ENCODE data around the gene PDCD2L. TPM values are rescaled to one million over a fixed set of nuclear protein-coding genes. Genes with fewer than 3 reads are reported as not detected.
A peak's percentile ranks its signal among the peaks of the same experiment; 100 is the strongest.
"Not testable (repeated sequence)": the region's sequence is repeated elsewhere in the genome, so short reads cannot be mapped to it uniquely, and the experiment has no call there.

Gene PDCD2L
- total RNA-seq, 2 experiments from 2014 or later, result 24.8 to 34.1 TPM

DNA sequence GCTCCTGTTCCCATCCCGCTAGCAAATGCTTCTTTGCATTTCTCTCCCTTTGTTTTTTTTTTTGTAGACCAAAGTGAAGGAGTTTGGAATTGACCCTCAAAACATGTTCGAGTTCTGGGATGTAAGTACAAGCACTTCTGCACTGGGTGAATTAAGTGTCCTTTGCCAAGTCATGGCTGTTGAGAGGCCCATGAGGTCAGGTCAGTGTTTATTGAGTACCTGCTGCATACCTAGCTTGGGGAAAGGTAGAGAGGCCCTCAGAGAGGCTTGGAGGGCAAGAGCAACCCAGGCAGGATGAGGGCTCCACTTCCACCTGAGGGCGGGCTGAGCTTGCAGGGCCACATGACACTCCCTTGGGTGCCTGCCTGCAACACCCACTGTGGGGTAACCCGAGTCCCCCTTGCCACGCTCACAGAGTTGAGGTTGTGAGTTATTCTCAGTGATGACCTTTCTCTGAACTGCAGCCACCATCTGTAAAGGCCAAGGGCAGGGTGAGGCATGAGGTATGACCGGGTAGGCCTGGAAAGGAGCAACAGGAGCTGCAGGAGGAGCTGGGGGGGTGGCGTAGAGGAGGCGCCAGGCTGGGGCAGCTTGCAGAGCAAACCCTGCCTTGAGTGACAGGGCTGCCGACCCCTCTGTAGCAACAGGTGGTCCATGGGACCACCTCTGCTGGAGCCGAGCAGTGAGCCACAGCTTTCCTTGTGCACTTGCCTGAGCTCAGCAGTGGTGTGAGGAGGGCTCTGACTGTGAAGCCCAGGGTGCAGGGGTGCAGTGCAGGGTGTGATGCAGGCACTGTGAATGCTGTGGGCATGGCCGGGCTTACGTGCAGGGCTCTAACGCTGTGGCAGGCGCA is 22.6 kb upstream of the PDCD2L start:
- Mint-ChIP-seq H3K4me1 (ENCODE audit: low read depth) (no peaks in the 10 kb centered on the region), H3K9me3 (no peaks in the 10 kb centered on the region), H3K27ac (no peak overlapping the region), H3K4me3 (no peak overlapping the region), H3K36me3 (ENCODE audit: low read depth) (peaks cover 64% of the 10 kb centered on the region), H3K27me3 (ENCODE audit: low read depth) (no peaks in the 10 kb centered on the region)
- CTCF ChIA-PET, result no interaction called here
- intact Hi-C loops (cut with micrococcal nuclease), result no loop called here
- no peak for DNase-seq

- DNase-seq, result no peak
- intact Hi-C loops (cut with micrococcal nuclease), result no loop called here
Observed at GRCh38 chr19:34382471-34382870, 21.7 kb upstream of the PDCD2L start.

GRCh38 chr19:34383599-34383998 is 20.6 kb upstream of the PDCD2L start:
- H3K9me3 Mint-ChIP-seq, result no peaks in the 10 kb centered on the region
- CTCF ChIA-PET, result no interaction called here
- H3K4me3 Mint-ChIP-seq, result no peak overlapping the region
- H3K4me1 Mint-ChIP-seq (ENCODE audit: low read depth), result no peaks in the 10 kb centered on the region
- intact Hi-C loops (cut with micrococcal nuclease), result no loop called here
- H3K27ac Mint-ChIP-seq, result no peak overlapping the region
- no peaks in the 10 kb centered on the region for H3K27me3 Mint-ChIP-seq (ENCODE audit: low read depth)
- peaks cover 62% of the 10 kb centered on the region for H3K36me3 Mint-ChIP-seq (ENCODE audit: low read depth)
- DNase-seq, result no peak

More at GRCh38 chr19:34382471-34382870, 21.7 kb upstream of the PDCD2L start:
- H3K27me3 Mint-ChIP-seq (ENCODE audit: low read depth), result no peaks in the 10 kb centered on the region
- H3K27ac Mint-ChIP-seq, result no peak overlapping the region
- H3K36me3 Mint-ChIP-seq (ENCODE audit: low read depth), result peaks cover 63% of the 10 kb centered on the region
- CTCF ChIA-PET, result no interaction called here
- H3K4me3 Mint-ChIP-seq, result no peak overlapping the region
- no peaks in the 10 kb centered on the region for H3K9me3 Mint-ChIP-seq
- no peaks in the 10 kb centered on the region for H3K4me1 Mint-ChIP-seq (ENCODE audit: low read depth)

DNA sequence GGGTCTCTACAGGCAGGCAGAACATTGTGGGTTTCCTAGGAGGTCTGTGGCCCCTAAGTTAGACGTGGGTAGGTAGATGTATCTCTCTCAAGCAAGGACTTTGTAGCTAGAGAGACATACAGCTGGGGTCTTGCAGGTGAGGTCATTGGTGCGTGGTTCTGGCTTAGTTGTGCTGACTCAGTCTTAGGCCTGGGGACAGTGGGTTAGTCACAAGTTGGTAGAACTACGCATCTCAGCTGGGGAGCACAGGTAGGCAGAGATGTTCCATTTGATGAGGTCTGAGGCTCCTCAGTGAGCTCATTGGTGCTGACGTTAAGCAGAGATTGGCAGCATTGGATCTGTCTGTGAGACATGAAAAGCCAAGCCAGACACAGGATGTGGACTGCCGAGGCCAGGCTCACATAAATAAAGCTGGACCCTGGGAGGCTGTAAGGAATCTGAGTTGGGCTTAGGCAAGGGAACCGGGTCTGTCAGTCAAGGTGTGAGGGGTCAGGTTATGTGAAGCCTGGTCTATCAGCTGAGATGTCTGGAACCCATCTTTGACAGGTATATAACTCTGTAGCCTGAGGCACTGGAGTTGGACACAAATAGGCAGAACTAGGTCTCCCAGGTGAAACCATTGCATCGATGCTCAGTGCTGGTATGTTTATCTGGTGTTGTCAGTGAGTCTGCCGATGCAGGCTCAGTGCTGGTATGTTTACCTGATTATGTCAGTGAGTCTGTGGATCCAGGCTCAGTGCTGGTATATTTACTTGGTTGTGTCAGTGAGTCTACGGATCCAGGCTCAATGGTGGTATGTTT is 17.4 kb upstream of the PDCD2L start:
- CTCF ChIA-PET, result no interaction called here

DNA sequence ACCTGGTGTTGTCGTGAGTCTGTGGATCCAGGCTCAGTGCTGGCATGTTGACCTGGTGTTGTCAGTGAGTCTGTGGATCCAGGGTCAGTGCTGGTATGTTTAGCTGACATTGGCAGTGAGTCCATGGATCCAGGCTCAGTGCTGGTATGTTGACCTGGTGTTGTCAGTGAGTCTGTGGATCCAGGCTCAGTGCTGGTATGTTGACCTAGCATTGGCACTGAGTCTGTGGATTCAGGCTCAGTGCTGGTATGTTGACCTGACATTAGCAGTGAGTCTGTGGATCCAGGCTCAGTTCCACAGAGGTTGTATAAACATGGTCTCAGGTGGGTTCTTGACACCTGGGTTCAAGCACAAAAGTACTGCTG is 16.8 kb upstream of the PDCD2L start:
- Mint-ChIP-seq H3K4me3 (no peak overlapping the region), H3K27me3 (ENCODE audit: low read depth) (no peaks in the 10 kb centered on the region), H3K36me3 (ENCODE audit: low read depth) (peaks cover 41% of the 10 kb centered on the region), H3K9me3 (no peaks in the 10 kb centered on the region), H3K4me1 (ENCODE audit: low read depth) (no peaks in the 10 kb centered on the region), H3K27ac (no peak overlapping the region)
- no peak for DNase-seq
- intact Hi-C loops (cut with micrococcal nuclease), result no loop called here
- CTCF ChIA-PET, result no interaction called here

More for the DNA sequence above, 17.4 kb upstream of the PDCD2L start:
- Mint-ChIP-seq H3K9me3 (no peaks in the 10 kb centered on the region), H3K27me3 (ENCODE audit: low read depth) (no peaks in the 10 kb centered on the region), H3K27ac (no peak overlapping the region), H3K36me3 (ENCODE audit: low read depth) (peaks cover 44% of the 10 kb centered on the region), H3K4me3 (no peak overlapping the region), H3K4me1 (ENCODE audit: low read depth) (no peaks in the 10 kb centered on the region)
- no peak for DNase-seq
- intact Hi-C loops (cut with micrococcal nuclease), result no loop called here

DNA sequence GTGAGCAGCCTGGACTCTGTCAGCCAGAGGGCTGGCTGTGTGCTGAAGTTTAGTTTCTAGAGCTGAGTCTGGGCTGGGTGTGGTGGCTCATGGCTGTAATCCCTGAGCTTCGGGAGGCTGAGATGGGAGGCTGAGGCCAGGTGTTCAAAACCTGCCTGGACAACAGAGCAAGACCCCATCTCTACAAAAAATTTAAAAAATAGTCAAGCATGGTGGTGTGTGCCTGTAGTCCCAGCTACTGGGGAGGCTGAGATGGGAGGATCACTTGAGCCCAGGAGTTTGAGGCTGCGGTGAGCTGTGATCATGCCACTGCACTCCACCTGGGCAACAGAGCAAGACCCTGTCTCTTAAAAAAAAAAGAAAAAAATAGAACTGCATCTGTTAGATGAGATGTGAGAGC is 15.5 kb upstream of the PDCD2L start:
- H3K27me3 Mint-ChIP-seq (ENCODE audit: low read depth); intact Hi-C loops (cut with micrococcal nuclease); H3K4me3 Mint-ChIP-seq; CTCF ChIA-PET; H3K27ac Mint-ChIP-seq; H3K4me1 Mint-ChIP-seq (ENCODE audit: low read depth); DNase-seq; H3K9me3 Mint-ChIP-seq: not testable (repeated sequence)
- H3K36me3 Mint-ChIP-seq (ENCODE audit: low read depth), result peaks cover 29% of the 10 kb centered on the region

- Mint-ChIP-seq H3K36me3 (ENCODE audit: low read depth) (peaks cover 9% of the 10 kb centered on the region), H3K27me3 (ENCODE audit: low read depth) (no peaks in the 10 kb centered on the region), H3K4me1 (ENCODE audit: low read depth) (no peaks in the 10 kb centered on the region), H3K27ac (no peak overlapping the region), H3K9me3 (no peaks in the 10 kb centered on the region), H3K4me3 (no peak overlapping the region)
- CTCF ChIA-PET, result no interaction called here
- DNase-seq, result no peak
- intact Hi-C loops (cut with micrococcal nuclease), result no loop called here
Observed at GRCh38 chr19:34391813-34392212, 12.4 kb upstream of the PDCD2L start.

GRCh38 chr19:34393031-34393430 is 11.2 kb upstream of the PDCD2L start:
- CTCF ChIA-PET, result no interaction called here
- Mint-ChIP-seq H3K4me3 (no peak overlapping the region), H3K9me3 (no peaks in the 10 kb centered on the region), H3K27me3 (ENCODE audit: low read depth) (no peaks in the 10 kb centered on the region), H3K36me3 (ENCODE audit: low read depth) (peaks cover 7% of the 10 kb centered on the region), H3K27ac (no peak overlapping the region), H3K4me1 (ENCODE audit: low read depth) (no peaks in the 10 kb centered on the region)
- DNase-seq, result no peak
- intact Hi-C loops (cut with micrococcal nuclease), result no loop called here

DNA sequence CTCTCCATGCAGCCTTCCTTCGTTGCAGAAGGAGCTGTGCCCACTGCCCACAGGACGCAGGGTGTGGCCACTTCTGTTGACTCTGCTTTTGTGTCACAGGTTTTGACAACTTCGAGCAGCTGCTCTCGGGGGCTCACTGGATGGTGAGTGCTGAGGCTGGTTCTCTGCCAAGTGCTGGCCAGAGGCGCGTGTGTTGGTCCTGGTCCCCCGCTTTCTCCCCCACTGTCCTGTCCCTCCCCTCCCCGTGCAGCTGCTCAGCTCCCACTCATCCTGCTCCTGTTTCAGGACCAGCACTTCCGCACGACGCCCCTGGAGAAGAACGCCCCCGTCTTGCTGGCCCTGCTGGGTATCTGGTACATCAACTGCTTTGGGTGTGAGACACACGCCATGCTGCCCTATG is 10.6 kb upstream of the PDCD2L start:
- Mint-ChIP-seq H3K36me3 (ENCODE audit: low read depth) (peaks cover 5% of the 10 kb centered on the region), H3K9me3 (no peaks in the 10 kb centered on the region), H3K27me3 (ENCODE audit: low read depth) (no peaks in the 10 kb centered on the region), H3K4me3 (no peak overlapping the region), H3K27ac (no peak overlapping the region), H3K4me1 (ENCODE audit: low read depth) (no peaks in the 10 kb centered on the region)
- CTCF ChIA-PET, result no interaction called here
- no peak for DNase-seq
- intact Hi-C loops (cut with micrococcal nuclease), result no loop called here

DNA sequence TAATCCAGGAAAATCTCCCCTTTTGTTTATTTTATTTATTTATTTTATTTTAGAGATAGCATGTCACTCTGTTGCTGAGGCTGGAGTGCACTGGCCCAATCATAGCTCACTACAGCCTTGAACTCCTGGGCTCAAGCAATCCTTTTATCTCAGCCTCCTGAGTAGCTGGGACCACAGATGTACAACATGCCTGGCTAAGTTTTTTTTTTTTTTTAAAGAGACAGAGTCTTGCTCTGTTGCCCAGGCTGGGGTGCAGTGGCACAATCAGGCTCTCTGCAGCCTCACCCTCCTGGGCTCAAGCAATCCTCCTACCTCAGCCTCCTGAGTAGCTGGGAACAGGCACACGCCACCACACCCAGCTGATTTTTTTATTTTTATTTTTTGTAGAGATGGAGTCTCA is 6.3 kb upstream of the PDCD2L start:
- H3K36me3 Mint-ChIP-seq (ENCODE audit: low read depth), result peaks cover 17% of the 10 kb centered on the region
- DNase-seq, result no peak
- H3K4me3 Mint-ChIP-seq, result no peak overlapping the region
- no peaks in the 10 kb centered on the region for H3K27me3 Mint-ChIP-seq (ENCODE audit: low read depth)
- H3K27ac Mint-ChIP-seq, result no peak overlapping the region
- intact Hi-C loops (cut with micrococcal nuclease), result no loop called here
- CTCF ChIA-PET, result interaction anchor here (0.6 to 0.7 kb wide), 2 partner anchors 11 to 398 kb away, joined by 3 to 4 read pairs; no protein-coding TSS in a partner anchor
- no peaks in the 10 kb centered on the region for H3K9me3 Mint-ChIP-seq
- no peaks in the 10 kb centered on the region for H3K4me1 Mint-ChIP-seq (ENCODE audit: low read depth)

DNA sequence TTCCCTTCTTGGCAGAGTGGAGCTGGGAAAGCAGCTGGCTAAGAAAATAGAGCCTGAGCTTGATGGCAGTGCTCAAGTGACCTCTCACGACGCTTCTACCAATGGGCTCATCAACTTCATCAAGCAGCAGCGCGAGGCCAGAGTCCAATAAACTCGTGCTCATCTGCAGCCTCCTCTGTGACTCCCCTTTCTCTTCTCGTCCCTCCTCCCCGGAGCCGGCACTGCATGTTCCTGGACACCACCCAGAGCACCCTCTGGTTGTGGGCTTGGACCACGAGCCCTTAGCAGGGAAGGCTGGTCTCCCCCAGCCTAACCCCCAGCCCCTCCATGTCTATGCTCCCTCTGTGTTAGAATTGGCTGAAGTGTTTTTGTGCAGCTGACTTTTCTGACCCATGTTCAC is 4.3 kb upstream of the PDCD2L start:
- Mint-ChIP-seq H3K4me1 (ENCODE audit: low read depth) (peaks cover 6% of the 10 kb centered on the region), H3K36me3 (ENCODE audit: low read depth) (peaks cover 17% of the 10 kb centered on the region), H3K9me3 (no peaks in the 10 kb centered on the region), H3K27me3 (ENCODE audit: low read depth) (no peaks in the 10 kb centered on the region), H3K4me3 (no peak overlapping the region), H3K27ac (no peak overlapping the region)
- no peak for DNase-seq
- intact Hi-C loops (cut with micrococcal nuclease), result no loop called here
- CTCF ChIA-PET, result no interaction called here

GRCh38 chr19:34400844-34401243 is 3.4 kb upstream of the PDCD2L start:
- CTCF ChIA-PET; H3K4me3 Mint-ChIP-seq; H3K9me3 Mint-ChIP-seq; DNase-seq; H3K27me3 Mint-ChIP-seq (ENCODE audit: low read depth); intact Hi-C loops (cut with micrococcal nuclease); H3K4me1 Mint-ChIP-seq (ENCODE audit: low read depth); H3K27ac Mint-ChIP-seq: not testable (repeated sequence)
- H3K36me3 Mint-ChIP-seq (ENCODE audit: low read depth), result peaks cover 14% of the 10 kb centered on the region

GRCh38 chr19:34402074-34402600 is 2.1 kb upstream of the PDCD2L start:
- Mint-ChIP-seq H3K36me3 (ENCODE audit: low read depth) (peaks cover 13% of the 10 kb centered on the region), H3K4me1 (ENCODE audit: low read depth) (peaks cover 14% of the 10 kb centered on the region), H3K27ac (peak overlapping the region; percentile 1), H3K4me3 (no peak overlapping the region), H3K9me3 (no peaks in the 10 kb centered on the region), H3K27me3 (ENCODE audit: low read depth) (no peaks in the 10 kb centered on the region)
- no peak for DNase-seq
- intact Hi-C loops (cut with micrococcal nuclease), result no loop called here
- CTCF ChIA-PET, result no interaction called here
